NB4 (cell line): ENCODE results near the gene LZTFL1.

Source experiments
- DNase-seq: peaks from one replicate; pipeline ENCODE4 v3.0.0; 2010; ENCODE audit warnings: low read depth
- H3K4me3 ChIP-seq: one replicate; pipeline ENCODE4 v1.5.1; 2011; ENCODE audit warnings: mild to moderate bottlenecking, low read depth, low read length, moderate library complexity
- CTCF ChIP-seq: IDR thresholded peaks from one replicate; pipeline ENCODE4 v1.5.1; 2012; ENCODE audit warnings: low read depth, low read length
- MAX ChIP-seq: IDR thresholded peaks from 2 replicates; pipeline ENCODE4 v1.6.1; 2011; ENCODE audit warnings: low read depth, low read length
- MYC ChIP-seq: IDR thresholded peaks from 2 replicates; pipeline ENCODE4 v1.6.1; 2011; ENCODE audit warnings: low read depth, low read length
- POLR2A ChIP-seq: IDR thresholded peaks from 2 replicates; pipeline ENCODE4 v1.6.1; 2011; ENCODE audit warnings: mild to moderate bottlenecking; ENCODE audit not compliant: insufficient read length; ENCODE audit errors: extremely low read depth

The LZTFL1 gene

GRCh38 chr3:45775571-45776300 lies 66.2 kb downstream of the LZTFL1 start:
- DNase-seq = no peak
- no peak for TF ChIP-seq POLR2A
- no peak for TF ChIP-seq CTCF
- TF ChIP-seq MAX = no peak
- no peak for TF ChIP-seq MYC
- no peak overlapping the region for H3K4me3 ChIP-seq

DNA sequence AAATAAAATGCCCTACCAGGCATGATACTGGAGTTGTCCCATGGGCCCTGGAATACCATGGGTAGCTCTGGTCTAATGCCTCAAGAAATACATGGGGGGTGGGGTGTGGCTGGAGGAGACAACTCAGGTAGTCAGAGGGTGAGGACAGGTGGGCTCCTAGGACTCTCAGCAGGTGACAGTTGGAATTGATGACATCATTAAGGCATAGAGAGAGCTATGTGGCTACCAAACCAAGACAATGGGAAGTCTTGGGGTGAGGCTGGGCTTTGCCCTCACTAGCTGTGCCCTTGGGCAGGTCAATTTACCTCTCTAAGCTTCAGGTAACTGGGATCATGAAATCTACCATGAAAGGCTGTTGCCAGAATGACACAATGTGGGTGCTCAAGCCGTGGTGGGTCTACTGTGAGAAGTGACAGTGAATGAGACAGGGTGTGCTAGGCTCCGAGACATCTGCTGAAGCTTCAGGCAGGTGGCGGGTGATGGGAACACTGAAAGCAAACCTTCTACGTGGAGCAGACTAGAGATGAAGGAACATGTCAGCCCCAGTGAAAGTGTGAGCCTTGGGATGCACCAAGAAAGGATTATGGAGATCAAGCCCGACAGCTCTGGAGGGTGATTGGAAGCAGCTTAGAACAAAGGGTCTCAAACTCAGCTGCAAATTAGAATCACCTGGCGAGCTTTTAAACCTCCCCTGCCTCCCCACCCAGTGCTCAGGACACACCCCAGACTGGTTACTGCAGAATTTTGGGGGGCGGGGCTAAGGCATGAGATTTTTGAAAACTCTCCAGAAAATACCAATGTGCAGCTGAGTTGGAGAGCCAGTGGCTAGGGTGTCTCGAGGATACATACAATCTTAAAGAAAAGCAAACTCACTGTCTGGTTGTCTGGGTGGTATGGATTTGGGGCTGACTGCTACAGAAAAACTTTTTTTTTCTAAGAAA lies 67.1 kb downstream of the LZTFL1 start:
- DNase-seq = no peak
- no peak overlapping the region for H3K4me3 ChIP-seq
- TF ChIP-seq CTCF (no peak), POLR2A (no peak), MAX (no peak), MYC (no peak)

DNA sequence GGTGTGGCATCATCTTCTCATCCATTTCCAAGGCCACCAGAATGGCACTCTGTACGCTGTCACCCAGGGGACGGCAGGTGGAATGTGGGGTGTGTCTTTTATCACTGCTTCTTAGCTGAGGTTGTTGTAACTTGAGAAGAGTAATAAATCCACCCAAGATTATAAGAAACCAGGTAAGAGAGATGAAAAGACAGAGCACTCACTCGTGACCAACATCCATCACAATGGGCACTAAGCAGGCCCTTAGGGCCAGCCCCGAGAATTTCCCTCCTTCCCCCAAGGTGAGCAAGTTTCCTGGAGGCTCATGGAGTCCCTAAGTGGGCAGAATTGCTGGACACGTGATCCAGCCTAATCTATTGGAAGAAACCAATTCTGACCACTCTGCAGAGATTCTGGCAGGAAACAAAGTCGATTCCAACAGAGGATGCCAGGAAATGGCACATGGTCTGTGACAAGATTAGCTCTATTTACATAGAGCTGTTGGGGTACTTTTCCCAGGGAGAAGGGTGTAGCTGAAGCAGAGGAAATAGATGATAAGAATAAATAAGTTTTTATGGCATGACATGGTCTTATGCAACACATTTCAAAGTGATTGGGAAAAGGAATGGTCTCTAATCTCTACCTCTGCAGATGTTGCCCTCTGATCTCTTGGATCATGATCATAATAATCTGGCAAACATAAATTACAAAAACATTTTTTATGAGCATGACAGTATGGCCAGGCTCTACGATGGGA lies 68.0 kb downstream of the LZTFL1 start:
- TF ChIP-seq MYC (no peak), CTCF (no peak), MAX (no peak), POLR2A (no peak)
- H3K4me3 ChIP-seq = no peak overlapping the region
- no peak for DNase-seq
